HepG2 (cell line): ENCODE data around the gene LMAN2. TPM values are rescaled to one million over a fixed set of nuclear protein-coding genes. Genes with fewer than 3 reads are reported as not detected.

Experiments used
- AFF4 ChIP-seq: sonication (generic); formaldehyde crosslinking; IDR thresholded peaks from 2 replicates; pipeline ENCODE4 v1.4.0; 2020; ENCODE audit warnings: missing genetic modification reagents
- BATF2 ChIP-seq: sonication (generic); formaldehyde crosslinking; IDR thresholded peaks from 2 replicates; pipeline ENCODE4 v1.8.0; 2022; ENCODE audit warnings: mild to moderate bottlenecking, missing genetic modification reagents, moderate library complexity
- CAMTA2 ChIP-seq: sonication (generic); formaldehyde crosslinking; IDR thresholded peaks from 2 replicates; pipeline ENCODE4 v1.4.0; 2020; ENCODE audit warnings: mild to moderate bottlenecking, missing genetic modification reagents, borderline replicate concordance
- ELF4 ChIP-seq: sonication (generic); formaldehyde crosslinking; IDR thresholded peaks from 2 replicates; pipeline ENCODE4 v1.5.0; 2020; ENCODE audit warnings: missing genetic modification reagents, mild to moderate bottlenecking, moderate library complexity, borderline replicate concordance
- FOXP4 ChIP-seq: sonication (generic); formaldehyde crosslinking; IDR thresholded peaks from 2 replicates; pipeline ENCODE4 v1.4.0; 2020; ENCODE audit warnings: missing genetic modification reagents
- GATAD2A ChIP-seq: IDR thresholded peaks from 2 replicates; pipeline ENCODE4 v1.6.1; 2016
- HIC2 ChIP-seq: sonication (generic); formaldehyde crosslinking; IDR thresholded peaks from 2 replicates; pipeline ENCODE4 v1.9.0; 2022; ENCODE audit warnings: low read depth, missing genetic modification reagents
- MED8 ChIP-seq: sonication (generic); formaldehyde crosslinking; IDR thresholded peaks from 2 replicates; pipeline ENCODE4 v1.8.1; 2023; ENCODE audit warnings: mild to moderate bottlenecking, missing genetic modification reagents; ENCODE audit not compliant: insufficient replicate concordance
- MYNN ChIP-seq: sonication (generic); formaldehyde crosslinking; IDR thresholded peaks from 2 replicates; pipeline ENCODE4 v1.4.0; 2020; ENCODE audit warnings: mild to moderate bottlenecking, low read depth, missing genetic modification reagents
- NAIF1 ChIP-seq: sonication (generic); formaldehyde crosslinking; IDR thresholded peaks from 2 replicates; pipeline ENCODE4 v1.5.0; 2020; ENCODE audit warnings: mild to moderate bottlenecking, missing genetic modification reagents, borderline replicate concordance
- SAFB2 ChIP-seq: sonication (generic); formaldehyde crosslinking; IDR thresholded peaks from 2 replicates; pipeline ENCODE4 v1.5.1; 2020; ENCODE audit warnings: missing genetic modification reagents, low read depth, mild to moderate bottlenecking, borderline replicate concordance
- SOX5 ChIP-seq: IDR thresholded peaks from 2 replicates; pipeline ENCODE4 v1.6.1; 2016; ENCODE audit warnings: borderline replicate concordance
- SP140L ChIP-seq: sonication (generic); formaldehyde crosslinking; IDR thresholded peaks from 2 replicates; pipeline ENCODE4 v1.4.0; 2020; ENCODE audit warnings: missing genetic modification reagents, borderline replicate concordance
- ZBTB34 ChIP-seq: sonication (generic); formaldehyde crosslinking; IDR thresholded peaks from 2 replicates; pipeline ENCODE4 v1.8.0; 2022; ENCODE audit warnings: mild to moderate bottlenecking, missing genetic modification reagents
- ZC3H4 ChIP-seq: sonication (generic); formaldehyde crosslinking; IDR thresholded peaks from 2 replicates; pipeline ENCODE4 v1.4.0; 2020; ENCODE audit warnings: missing genetic modification reagents, borderline replicate concordance
- ZFP36L2 ChIP-seq: sonication (generic); formaldehyde crosslinking; IDR thresholded peaks from 2 replicates; pipeline ENCODE4 v1.4.0; 2020; ENCODE audit warnings: missing genetic modification reagents
- ZNF17 ChIP-seq: sonication (generic); formaldehyde crosslinking; IDR thresholded peaks from 2 replicates; pipeline ENCODE4 v1.5.0; 2020; ENCODE audit warnings: mild to moderate bottlenecking, missing genetic modification reagents
- ZNF614 ChIP-seq: IDR thresholded peaks from 2 replicates; pipeline ENCODE4 v1.6.1; 2018; ENCODE audit warnings: missing biosample characterization, missing genetic modification reagents, inconsistent platforms, borderline replicate concordance
- polyA plus RNA-seq, 8 experiments: library from polyadenylated mRNA; depleted of rRNA in 3 of 8; stranded (reverse) in 7 of 8; unstranded in 1 of 8; fragments of >200 nt; fragmentation: Illumina TruSeq in 4 of 8; extraction: Trizol in 4 of 8; gene quantifications; 2 replicates each; pipeline versions ENCODE4 v1.2.1 to v1.2.3, GENCODE V29; 2011 to 2016; ENCODE audit warnings: low read depth in 4 of 8, missing spikeins in 1 of 8, mixed read lengths in 1 of 8; ENCODE audit not compliant: insufficient read depth in 1 of 8
- total RNA-seq, 5 experiments: library from RNA; depleted of rRNA; stranded (reverse); fragments of >200 nt; fragmentation: Illumina TruSeq; extraction: Trizol; gene quantifications; 2 replicates each; pipeline ENCODE4 v1.2.3, GENCODE V29; 2016; ENCODE audit warnings: low read depth in 1 of 5

LMAN2 gene
- total and polyA plus RNA-seq, 2 of the 13 experiments (the other 11 are each of a cell fraction or from before 2014, with no cell fraction given): 191 to 197 TPM

GRCh38 chr5:177378884-177379883 is 27.7 kb upstream of the LMAN2 start (continued):
- TF ChIP-seq CAMTA2 (CRISPR knock-in tag): no peak
- TF ChIP-seq NAIF1 (CRISPR knock-in tag): 0 out of 2 replicates have a peak, but pooled peaks have one; percentile 34
- no peak for TF ChIP-seq ZC3H4 (CRISPR knock-in tag)
- TF ChIP-seq SP140L: 0 out of 2 replicates have a peak, but pooled peaks have one; percentile 81
- peak; percentile 54; the same call in 1 of the 2 replicates for TF ChIP-seq SAFB2 (CRISPR knock-in tag)
- TF ChIP-seq AFF4 (CRISPR knock-in tag): peak; percentile 40; the same call in 1 of the 2 replicates
- peak; percentile 54; the same call in 1 of the 2 replicates for TF ChIP-seq SOX5 (CRISPR knock-in tag)
- TF ChIP-seq ELF4: no peak; the same call in 1 of the 2 replicates
- TF ChIP-seq GATAD2A (CRISPR knock-in tag): peak; percentile 79
- TF ChIP-seq ZBTB34 (CRISPR knock-in tag): no peak; the same call in 1 of the 2 replicates
- TF ChIP-seq MYNN: no peak
- no peak for TF ChIP-seq BATF2 (CRISPR knock-in tag)
- peak; percentile 51 for TF ChIP-seq FOXP4 (CRISPR knock-in tag)
- TF ChIP-seq HIC2 (CRISPR knock-in tag): no peak; the same call in 1 of the 2 replicates
- no peak for TF ChIP-seq ZFP36L2
- peak; percentile 64 for TF ChIP-seq ZNF614 (CRISPR knock-in tag)
- TF ChIP-seq ZNF17: no peak
- TF ChIP-seq MED8 (CRISPR knock-in tag): peak; percentile 10
